Left cardiac atrium (tissue), 4 donors: Measurements from ENCODE around the gene ASIC2. TPM values are rescaled to one million over a fixed set of nuclear protein-coding genes. Genes with fewer than 3 reads are reported as not detected.

Experiments used
- ATAC-seq, 2 donors: fragments of 200-7000 bp; cut with Tn5 transposase; one replicate each; pipeline ENCODE4 v1.9.1; 2020; ENCODE audit warnings: mild to moderate bottlenecking in 2 of 2, moderate library complexity in 2 of 2
- DNase-seq: peaks from one replicate; pipeline ENCODE4 v3.0.0-alpha.2; 2020
- intact Hi-C, 2 donors: fragments of 100-400 bp; cut with DNase I; formaldehyde crosslinking; loops; one replicate each; pipeline versions ENCODE4 v1.14.1 to v1.15.1; 2022 to 2023
- total RNA-seq, 2 donors: library from RNA; stranded (reverse); fragmentation: NEBNext Ultra II Directional; extraction: Animal tissue kit (Norgen Biotek cat#: 25700); gene quantifications; one replicate each; pipeline ENCODE4 v1.2.1, GENCODE V29; 2021
- donor health status: DM: no; HTN: yes; CAD: no.
- donor health status: DM: no; HTN: yes; CAD: no; lungs with severe emphysema.
- donor health status: DM: yes; HTN: yes; CAD: no.
- donor health status: Dilated cardiomyopathy.

ASIC2 gene
- total RNA-seq, 2 donors from 2014 or later, result 0.08 TPM; not detected in 1

DNA sequence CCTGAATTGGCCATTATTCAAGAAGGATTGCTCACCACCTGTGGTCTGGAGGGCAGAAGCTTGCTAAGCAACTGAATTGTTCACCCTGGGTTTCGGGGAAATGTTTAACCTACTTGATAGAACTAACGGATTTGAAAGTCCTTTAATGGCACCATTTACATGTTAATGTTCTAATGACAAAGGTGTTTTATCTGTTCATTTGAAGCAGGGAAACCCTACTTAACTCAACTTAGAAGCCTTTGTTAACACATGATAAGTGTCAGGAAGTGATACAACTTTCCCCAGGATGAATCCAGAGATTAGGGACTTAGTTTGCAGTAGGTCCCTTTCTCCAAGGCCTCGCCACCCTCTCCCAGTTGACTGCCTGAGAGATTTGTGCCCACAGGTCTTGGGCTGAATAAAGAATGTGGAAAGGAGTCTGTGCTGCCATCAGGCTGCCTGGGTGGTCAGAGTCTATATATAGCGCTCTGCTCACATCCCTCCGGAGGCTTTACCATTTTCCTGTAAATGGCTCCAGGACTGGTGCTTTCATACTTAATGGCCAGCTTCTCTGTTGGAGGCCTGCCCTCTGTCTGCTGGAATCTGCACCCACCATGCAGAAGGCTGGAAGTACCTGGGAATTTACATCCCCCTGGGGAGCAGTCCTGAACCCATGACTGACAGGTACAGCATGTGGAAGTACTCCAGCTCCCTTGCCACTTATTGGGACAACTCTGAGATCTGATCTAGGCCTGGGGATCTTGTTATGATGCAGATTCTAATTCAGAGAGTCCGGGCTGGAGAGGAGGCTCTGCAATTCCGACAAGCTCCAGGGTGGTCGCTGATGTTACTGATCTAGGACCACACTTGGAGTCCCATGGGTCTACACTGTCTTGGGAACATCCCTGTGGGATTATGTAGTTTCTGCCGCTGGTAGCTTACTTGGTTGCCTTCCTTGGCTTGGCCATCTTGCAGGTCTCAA is 99.9 kb downstream of the ASIC2 start:
- ATAC-seq (no peak), DNase-seq (no peak)
- intact Hi-C loops, result no loop called here

GRCh38 chr17:33183487-33184026 is 109.5 kb downstream of the ASIC2 start:
- intact Hi-C loops, result no loop called here
- no peak for ATAC-seq

DNA sequence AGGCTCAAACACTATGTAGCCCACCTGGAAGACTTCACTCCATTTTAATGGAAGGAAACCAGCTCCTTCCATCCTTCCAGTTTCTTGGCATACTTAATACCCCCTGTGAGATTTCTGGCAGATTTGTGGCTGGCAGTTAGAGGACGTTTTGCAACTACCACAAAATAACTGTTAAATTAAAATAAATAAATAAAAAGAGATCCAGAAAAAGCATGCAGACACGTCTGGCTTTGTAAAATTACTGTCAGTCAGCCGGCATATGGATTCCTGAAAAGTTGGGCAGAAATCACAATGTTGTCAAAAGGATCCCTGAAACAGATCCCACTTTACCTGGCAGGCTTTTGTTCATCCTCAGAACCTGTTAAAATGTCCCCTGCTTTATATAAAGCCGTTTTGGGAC is 113.9 kb downstream of the ASIC2 start:
- DNase-seq (no peak), ATAC-seq (no peak)
- intact Hi-C loops, result no loop called here

More at GRCh38 chr17:33183487-33184026, 109.5 kb downstream of the ASIC2 start:
- DNase-seq, result no peak

- intact Hi-C loops, result no loop called here
- ATAC-seq (peak in 1 of 2 donors; percentile 11), DNase-seq (no peak)
Measured at GRCh38 chr17:33178681-33179080, 114.4 kb downstream of the ASIC2 start.

DNA sequence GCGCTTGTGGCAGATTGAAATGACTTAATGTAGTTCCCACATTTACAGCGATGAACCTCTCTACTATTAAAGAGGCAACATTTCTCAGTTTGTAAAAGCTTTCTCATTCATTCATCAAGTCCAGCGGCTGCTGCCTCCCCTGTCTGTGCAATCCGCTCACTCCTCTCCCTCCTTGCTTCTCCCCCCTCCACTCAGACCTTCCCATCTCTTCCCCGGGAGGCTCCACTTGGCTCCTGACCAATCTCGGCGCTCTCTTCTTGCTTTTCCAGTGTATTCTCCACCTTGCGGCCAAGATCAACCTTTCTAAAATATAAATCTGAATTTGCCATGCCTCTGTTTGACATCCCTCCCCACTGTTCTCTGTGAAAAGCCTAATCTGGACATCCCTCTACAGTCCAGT is 117.5 kb downstream of the ASIC2 start:
- DNase-seq (peak; percentile 19), ATAC-seq (peak; percentile 27 to 78)
- intact Hi-C loops, result no loop called here

DNA sequence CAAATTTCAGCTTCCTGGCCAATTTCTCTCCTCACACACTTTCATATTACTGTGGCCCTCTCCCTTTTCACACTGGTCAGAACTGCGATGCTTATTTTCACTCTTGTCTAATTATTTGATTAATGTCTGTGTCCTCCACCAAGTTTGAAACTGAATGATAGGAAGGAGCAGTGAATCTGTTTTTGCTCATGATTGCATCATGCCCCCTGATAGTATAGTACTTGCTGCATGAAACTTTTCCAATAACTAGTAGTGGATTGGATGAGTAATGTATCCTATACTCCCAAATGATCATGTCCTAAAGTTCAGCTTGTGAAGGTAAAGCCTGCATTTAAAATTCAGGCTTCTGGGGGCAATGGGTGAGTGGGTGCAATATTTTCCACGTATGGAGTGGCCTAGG is 121.2 kb downstream of the ASIC2 start:
- intact Hi-C loops, result no loop called here
- no peak for DNase-seq
- no peak for ATAC-seq

- ATAC-seq (peak in 1 of 2 donors; percentile 79), DNase-seq (no peak)
- intact Hi-C loops, result no loop called here
Measured at GRCh38 chr17:33169580-33170285, 123.4 kb downstream of the ASIC2 start.

GRCh38 chr17:33167736-33168135 is 125.4 kb downstream of the ASIC2 start:
- ATAC-seq (no peak), DNase-seq (no peak)
- intact Hi-C loops, result no loop called here

DNA sequence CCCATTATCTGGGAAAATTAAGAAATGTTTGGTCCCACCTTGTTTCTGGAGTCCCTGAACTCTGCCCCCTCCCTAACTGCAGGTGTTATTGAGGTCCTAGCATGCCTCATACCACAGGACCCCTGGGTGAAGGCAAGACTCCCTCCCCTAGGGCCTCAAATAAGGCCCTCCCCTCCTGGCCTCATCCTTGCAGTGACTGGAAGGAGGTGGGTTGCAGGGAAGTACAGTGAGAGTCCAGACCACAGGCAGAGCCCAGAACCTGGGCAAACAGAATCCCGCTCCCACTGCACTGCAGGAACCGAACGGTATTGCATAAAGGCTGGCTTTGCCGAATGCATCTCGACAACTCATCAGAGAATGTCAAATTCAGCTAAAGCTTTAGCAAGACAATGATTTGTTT is 126.6 kb downstream of the ASIC2 start:
- intact Hi-C loops, result no loop called here
- ATAC-seq (no peak), DNase-seq (no peak)

DNA sequence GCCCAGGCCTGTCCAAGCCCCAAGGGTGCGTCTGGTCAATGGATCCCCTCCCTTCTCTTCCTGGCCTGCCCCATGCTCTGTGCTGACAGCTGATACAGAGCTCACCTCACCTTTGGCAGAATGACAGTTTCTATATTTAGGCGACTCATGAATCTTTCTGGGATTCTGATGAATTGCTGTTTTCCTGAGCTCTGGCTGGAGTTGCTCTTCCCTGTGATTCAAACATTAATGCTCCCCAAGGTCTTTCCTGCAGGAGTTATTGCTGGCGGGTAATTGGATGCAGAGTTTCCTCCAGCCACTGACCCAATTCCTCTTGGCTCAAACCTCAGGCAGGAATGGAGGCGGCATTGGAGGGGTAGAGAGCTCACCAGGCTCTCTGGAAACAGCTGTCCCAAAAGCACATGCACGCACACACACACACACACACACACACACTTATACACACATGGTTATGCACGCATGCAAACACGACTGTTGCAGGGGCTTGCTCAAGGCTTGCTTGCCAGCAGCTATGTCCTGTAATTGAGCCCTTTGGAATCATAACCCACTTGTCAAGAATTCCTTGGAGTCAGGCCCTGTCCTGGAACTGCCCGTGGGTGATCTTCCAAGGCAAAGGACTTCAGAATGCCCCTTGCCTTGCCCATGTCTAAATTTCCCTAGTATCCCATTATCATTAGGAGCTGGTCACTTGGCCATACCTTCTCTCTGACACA is 128.8 kb downstream of the ASIC2 start:
- intact Hi-C loops, result no loop called here
- ATAC-seq, result peak; percentile 77 to 90
- no peak for DNase-seq

GRCh38 chr17:33163533-33164168 is 129.4 kb downstream of the ASIC2 start:
- ATAC-seq, result no peak
- DNase-seq, result no peak
- intact Hi-C loops, result no loop called here

DNA sequence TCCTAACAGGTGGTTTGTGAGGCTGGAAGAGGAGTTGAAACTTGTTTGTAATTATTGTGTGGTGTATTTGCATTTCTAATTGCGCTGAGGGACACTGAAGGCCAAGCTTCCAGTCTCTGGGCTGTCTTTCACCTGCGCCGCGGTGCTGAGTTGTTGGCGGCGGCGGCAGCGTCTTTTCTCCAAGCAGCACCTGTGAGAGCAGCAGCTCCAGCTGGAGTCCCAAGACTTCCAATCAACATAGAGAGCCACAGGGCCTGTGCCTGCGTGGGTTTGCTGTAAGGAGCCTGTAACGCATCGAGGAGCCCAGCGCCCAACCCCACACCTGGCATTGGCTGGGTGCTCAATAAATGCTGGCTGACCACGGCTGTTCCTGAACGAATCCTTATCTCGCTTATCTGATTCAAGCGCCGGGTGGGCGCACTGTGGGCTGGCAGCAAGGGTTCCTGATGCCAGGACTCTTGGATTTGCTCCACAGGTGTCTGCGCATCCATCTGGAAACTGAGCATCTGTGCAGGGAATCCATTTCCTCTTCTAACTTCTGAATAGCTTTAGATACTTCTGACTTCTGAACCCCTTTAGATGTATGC is 138.1 kb downstream of the ASIC2 start:
- ATAC-seq (no peak), DNase-seq (no peak)
- intact Hi-C loops, result no loop called here

GRCh38 chr17:33152783-33153182 is 140.3 kb downstream of the ASIC2 start:
- intact Hi-C loops, result no loop called here
- ATAC-seq, result no peak
- no peak for DNase-seq

- intact Hi-C loops, result no loop called here
- DNase-seq, result no peak
- ATAC-seq, result no peak
Measured at GRCh38 chr17:33151565-33151964, 141.5 kb downstream of the ASIC2 start.

GRCh38 chr17:33145941-33146340 is 147.2 kb downstream of the ASIC2 start:
- no peak for ATAC-seq
- no peak for DNase-seq
- intact Hi-C loops, result no loop called here

DNA sequence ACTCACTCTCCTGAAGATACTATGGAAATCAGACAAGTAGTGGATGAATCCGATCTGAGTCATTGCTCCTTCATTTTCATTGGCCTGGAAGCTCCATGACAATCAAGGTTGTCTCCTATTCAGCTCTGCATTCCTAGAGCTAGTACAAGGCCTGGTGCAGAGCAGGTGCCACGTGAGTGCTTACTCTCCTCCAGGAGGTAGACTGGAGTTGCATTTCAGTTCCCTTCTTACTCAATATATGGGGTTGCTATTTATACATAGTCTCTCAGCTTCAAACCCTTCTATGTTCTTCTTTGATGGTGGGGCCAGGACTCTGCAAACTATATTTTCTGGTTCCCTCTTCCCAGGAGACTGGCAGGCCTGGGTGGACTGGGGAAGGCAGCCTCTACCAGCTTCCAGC is 148.3 kb downstream of the ASIC2 start:
- ATAC-seq, result no peak
- no peak for DNase-seq
- intact Hi-C loops, result no loop called here

DNA sequence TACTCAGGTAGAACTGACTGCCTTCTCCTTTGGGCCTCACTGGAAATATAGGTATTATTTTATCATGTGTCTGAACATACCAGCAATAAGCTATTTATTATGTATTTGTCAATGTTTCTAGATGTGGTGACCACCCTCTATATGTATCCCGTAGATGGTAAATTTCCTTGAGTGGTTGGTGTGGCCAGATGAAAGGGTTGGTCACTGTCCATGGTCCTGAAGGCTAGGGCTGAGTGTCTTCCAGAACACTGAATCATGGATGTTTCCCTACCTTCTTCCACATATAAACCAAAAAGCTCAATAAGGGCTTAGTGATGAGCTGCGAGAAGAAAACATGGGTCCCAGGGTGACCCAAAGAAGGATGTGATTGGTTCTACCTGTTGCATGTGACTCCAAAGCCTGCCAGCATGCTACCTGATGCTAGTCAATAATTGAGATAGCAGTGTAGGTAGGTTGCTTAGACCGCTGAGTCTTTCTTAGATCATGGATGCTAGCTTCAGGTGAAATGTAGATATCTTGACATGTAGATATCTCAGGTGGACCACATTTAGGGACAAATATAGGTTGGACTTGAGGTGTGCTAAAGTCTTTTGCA is 150.3 kb downstream of the ASIC2 start:
- DNase-seq (no peak), ATAC-seq (no peak)
- intact Hi-C loops, result no loop called here

DNA sequence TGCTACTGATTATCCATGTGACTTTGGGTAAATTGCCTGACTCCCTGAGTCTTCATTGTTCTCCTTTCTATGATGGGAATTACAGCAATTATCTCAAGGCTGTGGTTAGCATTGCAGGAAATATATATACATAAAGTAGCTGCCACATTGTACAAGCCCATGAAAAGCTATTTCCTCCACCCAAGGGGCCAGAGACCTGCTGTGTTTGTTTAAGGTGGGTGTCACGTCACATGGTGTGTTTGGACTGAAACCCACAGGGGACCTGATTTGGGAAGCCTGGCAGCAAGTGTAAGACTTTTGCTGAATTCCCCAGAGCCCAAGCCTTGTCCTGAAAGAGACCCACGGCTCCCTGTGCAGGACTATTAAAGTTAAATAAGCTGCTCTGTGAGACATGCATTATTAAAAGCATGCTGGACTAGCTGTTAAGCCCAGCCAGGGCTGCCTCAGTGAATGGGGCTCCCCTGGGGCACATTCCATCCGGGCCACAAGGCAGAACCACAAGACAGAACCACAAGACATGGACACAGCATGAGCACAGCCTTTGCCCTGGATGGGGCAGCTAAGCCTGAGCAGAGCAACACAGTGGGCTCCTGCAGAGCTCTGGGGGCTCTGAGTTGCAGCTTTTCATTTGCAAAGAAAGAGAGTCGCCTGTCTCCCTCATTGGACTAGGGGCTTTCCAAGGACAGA is 152.5 kb downstream of the ASIC2 start:
- DNase-seq, result no peak
- no peak for ATAC-seq
- intact Hi-C loops, result no loop called here
